Measurements from ENCODE around the gene ISYNA1.

The ISYNA1 gene

GRCh38 chr19:18392417-18392816 is 45.5 kb downstream of the ISYNA1 start:
- no peak for DNase-seq (ENCODE audit: low read depth, low spot score)

GRCh38 chr19:18391509-18392075 is 46.3 kb downstream of the ISYNA1 start:
- DNase-seq (ENCODE audit: low read depth, low spot score), result no peak

- DNase-seq (ENCODE audit: low read depth, low spot score), result no peak
These were observed 47.6 kb downstream of the ISYNA1 start for GRCh38 chr19:18390065-18390907.

- DNase-seq (ENCODE audit: low read depth, low spot score), result no peak
These were observed 48.2 kb downstream of the ISYNA1 start for GRCh38 chr19:18389726-18390064.

GRCh38 chr19:18388960-18389725 is 48.8 kb downstream of the ISYNA1 start:
- no peak for DNase-seq (ENCODE audit: low read depth, low spot score)

GRCh38 chr19:18388100-18388959 is 49.6 kb downstream of the ISYNA1 start:
- no peak for DNase-seq (ENCODE audit: low read depth, low spot score)

- no peak for DNase-seq (ENCODE audit: low read depth, low spot score)
These were observed 51.2 kb downstream of the ISYNA1 start for GRCh38 chr19:18386543-18387271.

- no peak for DNase-seq (ENCODE audit: low read depth, low spot score)
These were observed 52.0 kb downstream of the ISYNA1 start, which contains the start of gene GDF15 for GRCh38 chr19:18385675-18386542. TSS of gene GDF15 (plus strand) at chr19:18386158. CDS start at chr19:18386190, 32 bp downstream.

- DNase-seq (ENCODE audit: low read depth, low spot score), result no peak
These were observed 52.6 kb downstream of the ISYNA1 start for GRCh38 chr19:18385359-18385674.

- DNase-seq (ENCODE audit: low read depth, low spot score), result no peak
These were observed 53.2 kb downstream of the ISYNA1 start for GRCh38 chr19:18384775-18385174.

All from iPS DF 19.7 (cell line).